ENCODE results near the gene SC5D.

Gene SC5D

GRCh38 chr11:121293288-121293594 is 670 bp downstream of the SC5D start:
- no peak for DNase-seq

- DNase-seq: no peak
Observed at GRCh38 chr11:121295246-121296029, 2.9 kb downstream of the SC5D start.

GRCh38 chr11:121297872-121298271 is 5.3 kb downstream of the SC5D start:
- no peak for DNase-seq

GRCh38 chr11:121298774-121299173 is 6.2 kb downstream of the SC5D start:
- DNase-seq: no peak

- DNase-seq: no peak
Observed at GRCh38 chr11:121299417-121299816, 6.8 kb downstream of the SC5D start.

GRCh38 chr11:121300313-121300971 is 7.9 kb downstream of the SC5D start:
- DNase-seq: no peak

- DNase-seq: no peak
Observed at GRCh38 chr11:121300972-121301699, 8.6 kb downstream of the SC5D start.

GRCh38 chr11:121304759-121305158 is 12.2 kb downstream of the SC5D start:
- no peak for DNase-seq

- no peak for DNase-seq
Observed at GRCh38 chr11:121308816-121309215, 16.2 kb downstream of the SC5D start.

- DNase-seq: no peak
Observed at GRCh38 chr11:121309688-121310087, 17.1 kb downstream of the SC5D start.

GRCh38 chr11:121310908-121311307 is 18.3 kb downstream of the SC5D start:
- DNase-seq: no peak

GRCh38 chr11:121311373-121311772 is 18.8 kb downstream of the SC5D start:
- no peak for DNase-seq

GRCh38 chr11:121312483-121312882 is 19.9 kb downstream of the SC5D start:
- no peak for DNase-seq

GRCh38 chr11:121318848-121319834 is 26.6 kb downstream of the SC5D start:
- peak; percentile 34 for DNase-seq

- DNase-seq: peak; percentile 22
Observed at GRCh38 chr11:121321614-121322243, 29.2 kb downstream of the SC5D start.

- no peak for DNase-seq
Observed at GRCh38 chr11:121323046-121323607, 30.6 kb downstream of the SC5D start.

GRCh38 chr11:121326230-121326629 is 33.7 kb downstream of the SC5D start:
- DNase-seq: no peak

GRCh38 chr11:121327553-121327952 is 35.0 kb downstream of the SC5D start:
- DNase-seq: no peak

- no peak for DNase-seq
Observed at GRCh38 chr11:121328176-121328966, 35.8 kb downstream of the SC5D start.

- DNase-seq: peak; percentile 10
Observed at GRCh38 chr11:121328967-121329679, 36.6 kb downstream of the SC5D start.
